Spleen (tissue), 13 donors: ENCODE data around the gene RECK. TPM values are rescaled to one million over a fixed set of nuclear protein-coding genes. Genes with fewer than 3 reads are reported as not detected.
"Not testable (repeated sequence)": the region's sequence is repeated elsewhere in the genome, so short reads cannot be mapped to it uniquely, and the experiment has no call there.

Experiments
- DNase-seq: peaks from one replicate; pipeline ENCODE4 v3.0.0-alpha.2; 2020
- H3K27ac ChIP-seq, 8 donors: fragments of 200-600 bp; sonication (generic) in 7 of 8; 1 replicate in 4 of 8; 2 replicates in 4 of 8; pipeline versions ENCODE4 v1.5.0 to v1.8.0; 2016 to 2021; ENCODE audit warnings: inconsistent platforms in 4 of 8, mild to moderate bottlenecking in 4 of 8, moderate library complexity in 1 of 8
- H3K27me3 ChIP-seq, 7 donors: fragments of 200-600 bp; sonication (generic) in 6 of 7; replicated peaks in 1 of 7; 1 replicate in 4 of 7; 2 replicates in 3 of 7; pipeline versions ENCODE4 v1.5.0 to v1.8.0; 2016 to 2021; ENCODE audit warnings: inconsistent platforms in 3 of 7, mild to moderate bottlenecking in 1 of 7
- H3K36me3 ChIP-seq, 6 donors: fragments of 200-600 bp; sonication (generic) in 5 of 6; 1 replicate in 4 of 6; 2 replicates in 2 of 6; pipeline versions ENCODE4 v1.5.0 to v1.8.0; 2016 to 2021; ENCODE audit warnings: inconsistent platforms in 2 of 6
- H3K4me1 ChIP-seq, 6 donors: fragments of 200-600 bp; sonication (generic) in 5 of 6; 1 replicate in 3 of 6; 2 replicates in 3 of 6; pipeline versions ENCODE4 v1.5.0 to v1.8.0; 2016 to 2021; ENCODE audit warnings: inconsistent platforms in 3 of 6
- H3K4me3 ChIP-seq, 8 donors: fragments of 200-600 bp; sonication (generic) in 7 of 8; 1 replicate in 4 of 8; 2 replicates in 4 of 8; pipeline versions ENCODE4 v1.5.0 to v1.8.0; 2016 to 2021; ENCODE audit warnings: inconsistent platforms in 4 of 8, mild to moderate bottlenecking in 4 of 8, moderate library complexity in 2 of 8
- H3K9me3 ChIP-seq, 8 donors: fragments of 200-600 bp; sonication (generic) in 7 of 8; 1 replicate in 4 of 8; 2 replicates in 4 of 8; pipeline versions ENCODE4 v1.5.0 to v1.8.0; 2016 to 2021; ENCODE audit warnings: inconsistent platforms in 4 of 8
- CTCF ChIP-seq, 11 experiments: fragments of 200-600 bp in 7 of 11; fragments of 450-650 bp in 4 of 11; sonication (generic) in 4 of 11; IDR thresholded peaks in 8 of 11; conservative IDR thresholded peaks in 3 of 11; 1 replicate in 7 of 11; 2 replicates in 4 of 11; pipeline versions ENCODE4 v1.4.0 to v1.8.0; 2016 to 2021; ENCODE audit warnings: antibody characterized with exemption in 11 of 11, inconsistent platforms in 4 of 11, mild to moderate bottlenecking in 1 of 11
- POLR2A ChIP-seq, 3 donors: fragments of 450-650 bp; IDR thresholded peaks; one replicate each; pipeline ENCODE4 v1.5.1; 2017; ENCODE audit warnings: antibody characterized with exemption in 3 of 3, mild to moderate bottlenecking in 1 of 3
- POLR2AphosphoS5 ChIP-seq, 3 donors: sonication (generic); formaldehyde crosslinking; IDR thresholded peaks; one replicate each; pipeline ENCODE4 v1.5.1; 2017; ENCODE audit warnings: antibody characterized with exemption in 3 of 3
- WGBS, 5 donors: extraction: QIAGEN DNeasy Blood & Tissue Kit in 3 of 5; methylation state at CpG; one replicate each; pipeline versions ENCODE4 v1.1.5 to v1.1.7; 2013 to 2018; 5-methylcytosine and 5-hydroxymethylcytosine counted together
- intact Hi-C: fragments of 100-400 bp; cut with DNase I; formaldehyde crosslinking; loops from one replicate; pipeline ENCODE4 v1.15.0; 2023; ENCODE audit warnings: low total_unique reads
- long read RNA-seq, 2 donors: transcript quantifications; one replicate each; lab custom pipeline, GENCODE V29; 2026
- polyA plus RNA-seq, 3 donors: library from polyadenylated mRNA; stranded (reverse); fragments of 200-250 nt; gene quantifications; one replicate each; pipeline ENCODE4 v1.2.1, GENCODE V29; 2013
- total RNA-seq, 7 donors: library from RNA; depleted of rRNA in 3 of 7; stranded (reverse); fragments of >200 nt in 3 of 7; fragmentation: NEBNext Ultra II Directional in 4 of 7; extraction: Animal tissue kit (Norgen Biotek cat#: 25700) in 4 of 7; gene quantifications; one replicate each; pipeline versions ENCODE4 v1.1.0 to v1.2.1, GENCODE V29; 2016 to 2021
- donor health status: healthy with polysubstance abuse.
- donor health status: DM: no; HTN: no; CAD: no; lungs with moderate emphysema.
- donor health status: DM: no; HTN: no; CAD: no.
- donor health status: Bipolar disorder and iron deficiency.
- donor health status: healthy.
- donor health status: DM: no; HTN: no; CAD: no.
- donor health status: DM: yes; HTN: yes; CAD: no.

Gene RECK
- total RNA-seq (10 to 100 TPM in 4 of 7 donors, 1 to 10 TPM in 3; 9.3 to 16.0 (median 12.5) TPM), polyA plus RNA-seq (1 to 10 TPM; 2.7 to 3.6 (median 3.4) TPM)
- long read RNA-seq, donor 1, full-length matches to known transcripts, result 1 of 1 reads
- long read RNA-seq, donor 1, partial matches to known transcripts, result 0 of 1 reads
- long read RNA-seq, donor 1, other reads (novel, unspliced or antisense), result 0 of 1 reads
- long read RNA-seq, donor 2, full-length matches to known transcripts, result 2 of 2 reads
- long read RNA-seq, donor 2, partial matches to known transcripts, result 0 of 2 reads
- long read RNA-seq, donor 2, other reads (novel, unspliced or antisense), result 0 of 2 reads

GRCh38 chr9:36036780-36037548, at the start of gene RECK:
Gene RECK, plus strand, starts transcription at chr9:36036913. Its CDS starts 86 bp downstream, at chr9:36036999.
- H3K9me3 ChIP-seq, result no peaks in the 10 kb centered on the region
- H3K4me1 ChIP-seq, result peaks cover 21 to 57% (median 39%) of the 10 kb centered on the region in 6 donors
- intact Hi-C loops, result no loop called here
- TF ChIP-seq POLR2AphosphoS5 (IDR thresholded peaks at IDR 0.05) (peak; percentile 48 to 78 (median 76)), CTCF (IDR thresholded peaks at IDR 0.05 in 8 of 11, conservative IDR thresholded peaks at IDR 0.05 in 3 of 11) (no peak)
- peaks cover 0 to 5% (median 0%) of the 10 kb centered on the region in 7 donors for H3K27me3 ChIP-seq
- peak; percentile 95 for DNase-seq
- H3K27ac ChIP-seq, result peak within 1 kb of the TSS; percentile 49 to 81 (median 73)
- peak within 1 kb of the TSS; percentile 75 to 99 (median 90) for H3K4me3 ChIP-seq
- 0 to 1% (median 0%) methylated on average over 26 to 77 of the region's 77 CpGs for WGBS, 5 donors
- H3K36me3 ChIP-seq, result no peaks in the 10 kb centered on the region

GRCh38 chr9:35990155-35990554, 46.6 kb upstream of the RECK start:
- 73 to 88% (median 83%) methylated on average over 3 of the region's 3 CpGs for WGBS, 5 donors
- Histone ChIP-seq H3K4me3 (no peak overlapping the region), H3K27ac (no peak overlapping the region), H3K4me1 (no peaks in the 10 kb centered on the region), H3K9me3 (no peaks in the 10 kb centered on the region), H3K36me3 (no peaks in the 10 kb centered on the region), H3K27me3 (peaks cover 0 to 31% (median 0%) of the 10 kb centered on the region in 7 donors)
- intact Hi-C loops, result no loop called here
- no peak for TF ChIP-seq POLR2A (IDR thresholded peaks at IDR 0.05)
- TF ChIP-seq CTCF (IDR thresholded peaks at IDR 0.05 in 8 of 11, conservative IDR thresholded peaks at IDR 0.05 in 3 of 11), result no peak
- TF ChIP-seq POLR2AphosphoS5 (IDR thresholded peaks at IDR 0.05), result no peak
- no peak for DNase-seq

- H3K27ac ChIP-seq, intact Hi-C loops, DNase-seq, H3K4me1 ChIP-seq, H3K36me3 ChIP-seq, H3K9me3 ChIP-seq, H3K4me3 ChIP-seq: not testable (repeated sequence)
- WGBS, 5 donors, result 88 to 96% (median 93%) methylated on average over 3 of the region's 3 CpGs
- H3K27me3 ChIP-seq, result peaks cover 0 to 15% (median 0%) of the 10 kb centered on the region in 7 donors
Measured at GRCh38 chr9:35993136-35993535, 43.6 kb upstream of the RECK start.

GRCh38 chr9:35993976-35994720, 42.6 kb upstream of the RECK start:
- intact Hi-C loops, result no loop called here
- TF ChIP-seq POLR2A (IDR thresholded peaks at IDR 0.05), result no peak
- TF ChIP-seq POLR2AphosphoS5 (IDR thresholded peaks at IDR 0.05), result no peak
- TF ChIP-seq CTCF (IDR thresholded peaks at IDR 0.05 in 8 of 11, conservative IDR thresholded peaks at IDR 0.05 in 3 of 11), result no peak
- H3K9me3 ChIP-seq, result peaks cover 0 to 14% (median 9%) of the 10 kb centered on the region in 8 donors
- DNase-seq, result no peak
- H3K4me3 ChIP-seq, result no peak overlapping the region
- H3K4me1 ChIP-seq, result no peaks in the 10 kb centered on the region
- WGBS, 5 donors, result 55 to 89% (median 71%) methylated on average over 5 of the region's 5 CpGs
- H3K27ac ChIP-seq, result no peak overlapping the region
- H3K36me3 ChIP-seq, result no peaks in the 10 kb centered on the region
- H3K27me3 ChIP-seq, result peaks cover 0 to 10% (median 0%) of the 10 kb centered on the region in 7 donors
